SU-DHL-6 (cell line): Measurements from ENCODE around the gene SLX1A.
A peak's percentile ranks its signal among the peaks of the same experiment; 100 is the strongest.

ENCODE experiments used
- CTCF ChIP-seq: fragments of 200-600 bp; sonication (generic); IDR thresholded peaks from one replicate; pipeline ENCODE4 v1.5.1; 2017; ENCODE audit warnings: antibody characterized with exemption, mild to moderate bottlenecking, low read length, moderate library complexity; ENCODE audit not compliant: insufficient read depth, poor library complexity, severe bottlenecking
- EZH2phosphoT487 ChIP-seq: fragments of 200-600 bp; sonication (generic), shearing (Covaris generic); conservative IDR thresholded peaks from 2 replicates; pipeline ENCODE4 v1.6.1; 2018; ENCODE audit warnings: mild to moderate bottlenecking, antibody characterized with exemption, low read length, moderate library complexity, mixed read lengths

GRCh38 chr16:30186782-30187555 is 6.7 kb upstream of the SLX1A start:
- peak; percentile 93 for TF ChIP-seq CTCF
- TF ChIP-seq EZH2phosphoT487, result no peak
